ENCODE results near the gene SPANXN3.
"Not testable (repeated sequence)": the region's sequence is repeated elsewhere in the genome, so short reads cannot be mapped to it uniquely, and the experiment has no call there.

The SPANXN3 gene, protein sequence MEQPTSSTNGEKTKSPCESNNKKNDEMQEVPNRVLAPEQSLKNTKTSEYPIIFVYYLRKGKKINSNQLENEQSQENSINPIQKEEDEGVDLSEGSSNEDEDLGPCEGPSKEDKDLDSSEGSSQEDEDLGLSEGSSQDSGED

GRCh38 chrX:143517375-143517774, at the start of gene SPANXN3:
SPANXN3 (minus strand) TSS chrX:143517475; CDS start chrX:143517391, 84 bp downstream.
- DNase-seq: not testable (repeated sequence)

DNA sequence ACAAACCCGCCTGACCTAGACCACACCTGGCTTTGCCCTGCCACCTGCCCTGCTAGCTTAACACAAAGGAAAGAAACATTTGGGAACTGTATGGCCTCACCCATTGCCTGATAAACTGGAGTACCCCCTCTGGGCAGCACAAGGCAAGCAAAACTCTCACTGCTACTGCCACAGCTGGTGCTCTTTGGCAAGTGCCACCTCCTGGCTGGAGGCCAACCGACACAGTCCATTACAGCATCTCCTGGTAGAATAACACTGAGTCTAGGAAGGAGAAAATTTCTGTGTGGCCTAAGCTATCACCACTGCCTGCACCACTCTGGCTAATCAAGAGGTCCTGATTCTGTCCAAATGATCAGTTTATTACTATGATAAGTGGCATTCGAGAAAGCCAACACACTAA, 18.9 kb upstream of the SPANXN3 start:
- peak; percentile 43 for DNase-seq

DNA sequence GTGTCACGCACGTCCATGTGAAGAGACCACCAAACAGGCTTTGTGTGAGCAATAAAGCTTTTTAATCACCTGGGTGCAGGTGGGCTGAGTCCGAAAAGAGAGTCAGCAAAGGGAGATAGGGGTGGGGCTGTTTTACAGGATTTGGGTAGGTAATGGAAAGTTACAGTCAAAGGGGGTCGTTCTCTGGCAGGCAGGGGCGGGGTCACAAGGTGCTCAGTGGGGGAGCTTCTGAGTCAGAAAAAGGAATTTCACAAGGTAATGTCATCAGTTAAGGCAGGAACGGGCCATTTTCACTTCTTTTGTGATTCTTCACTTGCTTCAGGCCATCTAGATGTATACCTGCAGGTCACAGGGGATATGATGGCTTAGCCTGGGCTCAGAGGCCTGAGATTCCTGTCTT, 15.1 kb downstream of the SPANXN3 start:
- not testable (repeated sequence) for DNase-seq

GRCh38 chrX:143500751-143501150, 16.5 kb downstream of the SPANXN3 start:
- no peak for DNase-seq

DNA sequence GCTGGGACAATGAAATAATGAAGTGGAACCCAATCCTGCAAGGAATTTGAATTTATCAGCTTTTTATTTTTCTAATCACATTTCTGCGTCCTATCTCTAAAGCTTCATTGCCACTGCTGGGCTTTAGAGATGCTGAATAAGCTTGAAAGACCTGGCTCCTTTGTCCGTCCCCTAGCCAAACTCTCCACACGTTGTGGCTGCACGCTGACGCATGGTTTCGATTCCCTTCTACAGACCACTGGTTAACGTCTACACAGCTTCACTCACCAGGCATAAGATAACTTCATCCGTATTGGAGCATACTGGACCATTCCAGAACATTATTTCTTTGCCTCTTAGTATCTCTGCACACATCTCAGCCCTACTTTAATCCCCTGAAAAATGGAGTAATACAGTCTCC, 31.2 kb downstream of the SPANXN3 start:
- DNase-seq: no peak

GRCh38 chrX:143476751-143477150, 40.5 kb downstream of the SPANXN3 start:
- DNase-seq: no peak

- no peak for DNase-seq
Observed at GRCh38 chrX:143472347-143472938, 44.8 kb downstream of the SPANXN3 start.

GRCh38 chrX:143466130-143466529, 51.1 kb downstream of the SPANXN3 start:
- DNase-seq: no peak

DNA sequence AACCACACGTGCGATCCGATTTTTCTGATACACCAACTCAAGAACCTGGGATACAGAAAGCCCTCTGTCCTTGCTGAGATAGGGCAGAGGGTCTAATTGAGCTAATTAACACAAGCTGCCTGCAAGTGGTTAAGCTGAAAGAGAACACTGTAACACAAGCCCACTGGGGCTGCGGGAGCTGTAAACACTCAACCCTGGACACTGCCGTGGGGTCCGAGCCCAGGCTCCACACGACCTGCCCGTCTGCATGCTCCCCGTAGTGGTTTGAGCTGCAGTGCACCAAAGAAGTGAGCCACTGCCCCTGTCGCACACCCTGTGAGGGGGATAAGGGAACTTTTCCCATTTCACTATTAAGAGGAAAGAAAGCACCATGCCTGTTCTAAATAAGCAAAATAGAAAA, 54.6 kb downstream of the SPANXN3 start:
- DNase-seq: no peak

DNA sequence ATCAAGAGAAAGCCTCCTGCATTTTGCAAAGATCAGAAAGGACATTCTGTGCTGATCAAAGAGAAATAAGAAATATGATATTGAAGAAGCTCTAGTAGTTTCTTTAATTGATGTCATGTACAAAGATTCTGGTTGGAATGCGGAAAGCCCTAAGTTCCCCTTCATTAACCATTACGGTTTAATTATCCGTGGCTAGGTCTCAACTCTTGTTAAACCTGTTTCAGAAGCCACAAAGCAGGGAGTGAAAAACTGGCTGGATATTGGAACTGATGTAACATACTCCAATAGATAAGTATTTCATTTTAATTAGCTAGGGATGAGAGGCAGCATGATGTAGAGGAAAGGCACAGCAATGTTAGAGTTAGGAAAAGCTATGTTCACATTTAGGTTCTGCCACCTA, 55.7 kb downstream of the SPANXN3 start:
- DNase-seq: no peak

Data from femur (tissue), 1 donor.